ENCODE measurements around the gene CNTNAP5. TPM values are rescaled to one million over a fixed set of nuclear protein-coding genes. Genes with fewer than 3 reads are reported as not detected.

Gene CNTNAP5
- total RNA-seq, 1 experiment from 2014 or later = not detected

GRCh38 chr2:124088616-124089015 is 63.5 kb downstream of the CNTNAP5 start:
- no TSS peak for BruUV-seq (replicated peaks)

GRCh38 chr2:124091721-124092120 is 66.6 kb downstream of the CNTNAP5 start:
- no peak for TF ChIP-seq CTCF (IDR thresholded peaks at IDR 0.05; ENCODE audit: unreplicated experiment)
- intact Hi-C loops (cut with micrococcal nuclease) = no loop called here
- no peak for DNase-seq (ENCODE audit: unreplicated experiment)
- POLR2A ChIA-PET = no interaction called here
- no peak overlapping the region for H3K4me3 Mint-ChIP-seq (ENCODE audit: unreplicated experiment)
- BruUV-seq (replicated peaks) = no TSS peak
- no peaks in the 10 kb centered on the region for H3K27me3 Mint-ChIP-seq (ENCODE audit: insufficient read depth, unreplicated experiment)
- H3K4me1 Mint-ChIP-seq (ENCODE audit: insufficient read depth, unreplicated experiment) = no peaks in the 10 kb centered on the region
- CTCF ChIA-PET = interaction anchor here (1.2 kb wide), 1 partner anchor 9 kb away, joined by 3 read pairs; no protein-coding TSS in a partner anchor
- H3K36me3 Mint-ChIP-seq (ENCODE audit: insufficient read depth, unreplicated experiment) = no peaks in the 10 kb centered on the region
- no peak overlapping the region for H3K27ac Mint-ChIP-seq (ENCODE audit: low read depth, unreplicated experiment)
- H3K9me3 Mint-ChIP-seq (ENCODE audit: unreplicated experiment) = peaks cover 4% of the 10 kb centered on the region

More at GRCh38 chr2:124088616-124089015, 63.5 kb downstream of the CNTNAP5 start:
- POLR2A ChIA-PET = no interaction called here
- Mint-ChIP-seq H3K4me3 (ENCODE audit: unreplicated experiment) (no peak overlapping the region), H3K4me1 (ENCODE audit: insufficient read depth, unreplicated experiment) (no peaks in the 10 kb centered on the region), H3K9me3 (ENCODE audit: unreplicated experiment) (peaks cover 14% of the 10 kb centered on the region), H3K36me3 (ENCODE audit: insufficient read depth, unreplicated experiment) (no peaks in the 10 kb centered on the region), H3K27me3 (ENCODE audit: insufficient read depth, unreplicated experiment) (no peaks in the 10 kb centered on the region), H3K27ac (ENCODE audit: low read depth, unreplicated experiment) (no peak overlapping the region)
- CTCF ChIA-PET = interaction anchor here (0.7 kb wide), 1 partner anchor 58 kb away, joined by 5 read pairs; no protein-coding TSS in a partner anchor
- intact Hi-C loops (cut with micrococcal nuclease) = no loop called here
- DNase-seq (ENCODE audit: unreplicated experiment) = no peak
- TF ChIP-seq CTCF (IDR thresholded peaks at IDR 0.05; ENCODE audit: unreplicated experiment) = no peak

GRCh38 chr2:124092651-124093050 is 67.6 kb downstream of the CNTNAP5 start:
- Mint-ChIP-seq H3K4me1 (ENCODE audit: insufficient read depth, unreplicated experiment) (no peaks in the 10 kb centered on the region), H3K9me3 (ENCODE audit: unreplicated experiment) (no peaks in the 10 kb centered on the region), H3K36me3 (ENCODE audit: insufficient read depth, unreplicated experiment) (no peaks in the 10 kb centered on the region), H3K4me3 (ENCODE audit: unreplicated experiment) (no peak overlapping the region), H3K27me3 (ENCODE audit: insufficient read depth, unreplicated experiment) (no peaks in the 10 kb centered on the region), H3K27ac (ENCODE audit: low read depth, unreplicated experiment) (no peak overlapping the region)
- CTCF ChIA-PET = no interaction called here
- no peak for TF ChIP-seq CTCF (IDR thresholded peaks at IDR 0.05; ENCODE audit: unreplicated experiment)
- POLR2A ChIA-PET = no interaction called here
- intact Hi-C loops (cut with micrococcal nuclease) = no loop called here
- no peak for DNase-seq (ENCODE audit: unreplicated experiment)
- no TSS peak for BruUV-seq (replicated peaks)

- TF ChIP-seq CTCF (IDR thresholded peaks at IDR 0.05; ENCODE audit: unreplicated experiment) = no peak
- CTCF ChIA-PET = no interaction called here
Observed at GRCh38 chr2:124104914-124105313, 79.8 kb downstream of the CNTNAP5 start.

More at GRCh38 chr2:124104914-124105313, 79.8 kb downstream of the CNTNAP5 start:
- Mint-ChIP-seq H3K4me1 (ENCODE audit: insufficient read depth, unreplicated experiment) (no peaks in the 10 kb centered on the region), H3K27ac (ENCODE audit: low read depth, unreplicated experiment) (no peak overlapping the region), H3K27me3 (ENCODE audit: insufficient read depth, unreplicated experiment) (no peaks in the 10 kb centered on the region), H3K4me3 (ENCODE audit: unreplicated experiment) (no peak overlapping the region), H3K36me3 (ENCODE audit: insufficient read depth, unreplicated experiment) (no peaks in the 10 kb centered on the region), H3K9me3 (ENCODE audit: unreplicated experiment) (no peaks in the 10 kb centered on the region)
- POLR2A ChIA-PET = no interaction called here
- intact Hi-C loops (cut with micrococcal nuclease) = no loop called here
- no TSS peak for BruUV-seq (replicated peaks)
- no peak for DNase-seq (ENCODE audit: unreplicated experiment)
